ENCODE data around the gene SAP30L. TPM values are rescaled to one million over a fixed set of nuclear protein-coding genes. Genes with fewer than 3 reads are reported as not detected.

Gene SAP30L
- total RNA-seq, 1 donor from 2014 or later = 37.7 TPM

- Mint-ChIP-seq H3K27ac (no peak overlapping the region), H3K9me3 (no peaks in the 10 kb centered on the region), H3K4me3 (no peak overlapping the region), H3K4me1 (peaks cover 7% of the 10 kb centered on the region), H3K36me3 (ENCODE audit: low read depth) (peaks cover 22% of the 10 kb centered on the region), H3K27me3 (no peaks in the 10 kb centered on the region)
- DNase-seq = no peak
- intact Hi-C loops (cut with micrococcal nuclease) = no loop called here
These were observed 36.5 kb upstream of the SAP30L start for GRCh38 chr5:154409230-154409840.

- Mint-ChIP-seq H3K27ac (no peak overlapping the region), H3K9me3 (no peaks in the 10 kb centered on the region), H3K4me3 (no peak overlapping the region), H3K36me3 (ENCODE audit: low read depth) (peaks cover 26% of the 10 kb centered on the region), H3K4me1 (peaks cover 5% of the 10 kb centered on the region), H3K27me3 (no peaks in the 10 kb centered on the region)
- DNase-seq = no peak
- intact Hi-C loops (cut with micrococcal nuclease) = no loop called here
These were observed 35.8 kb upstream of the SAP30L start for GRCh38 chr5:154410008-154410407.

- no peak overlapping the region for H3K27ac Mint-ChIP-seq
- no peaks in the 10 kb centered on the region for H3K27me3 Mint-ChIP-seq
- peaks cover 27% of the 10 kb centered on the region for H3K36me3 Mint-ChIP-seq (ENCODE audit: low read depth)
These were observed 35.0 kb upstream of the SAP30L start for GRCh38 chr5:154410786-154411185.

GRCh38 chr5:154411338-154411737 lies 34.5 kb upstream of the SAP30L start:
- H3K9me3 Mint-ChIP-seq = no peaks in the 10 kb centered on the region
- H3K4me3 Mint-ChIP-seq = no peak overlapping the region
- peaks cover 27% of the 10 kb centered on the region for H3K36me3 Mint-ChIP-seq (ENCODE audit: low read depth)
- H3K4me1 Mint-ChIP-seq = no peaks in the 10 kb centered on the region
- DNase-seq = no peak
- H3K27me3 Mint-ChIP-seq = no peaks in the 10 kb centered on the region
- no peak overlapping the region for H3K27ac Mint-ChIP-seq
- intact Hi-C loops (cut with micrococcal nuclease) = no loop called here

More at GRCh38 chr5:154410786-154411185, 35.0 kb upstream of the SAP30L start:
- Mint-ChIP-seq H3K4me1 (no peaks in the 10 kb centered on the region), H3K9me3 (no peaks in the 10 kb centered on the region), H3K4me3 (no peak overlapping the region)
- DNase-seq = no peak
- intact Hi-C loops (cut with micrococcal nuclease) = no loop called here

- H3K4me1 Mint-ChIP-seq = no peaks in the 10 kb centered on the region
- no peak overlapping the region for H3K4me3 Mint-ChIP-seq
- H3K9me3 Mint-ChIP-seq = no peaks in the 10 kb centered on the region
- H3K27me3 Mint-ChIP-seq = no peaks in the 10 kb centered on the region
- intact Hi-C loops (cut with micrococcal nuclease) = no loop called here
- DNase-seq = no peak
- H3K27ac Mint-ChIP-seq = no peak overlapping the region
- H3K36me3 Mint-ChIP-seq (ENCODE audit: low read depth) = peaks cover 33% of the 10 kb centered on the region
These were observed 33.5 kb upstream of the SAP30L start for GRCh38 chr5:154412316-154412715.

GRCh38 chr5:154412925-154413324 lies 32.9 kb upstream of the SAP30L start:
- Mint-ChIP-seq H3K27ac (no peak overlapping the region), H3K27me3 (no peaks in the 10 kb centered on the region), H3K9me3 (no peaks in the 10 kb centered on the region), H3K4me1 (no peaks in the 10 kb centered on the region), H3K36me3 (ENCODE audit: low read depth) (peaks cover 34% of the 10 kb centered on the region), H3K4me3 (no peak overlapping the region)
- intact Hi-C loops (cut with micrococcal nuclease) = no loop called here
- DNase-seq = no peak

- Mint-ChIP-seq H3K27me3 (no peaks in the 10 kb centered on the region), H3K4me1 (no peaks in the 10 kb centered on the region), H3K4me3 (no peak overlapping the region), H3K9me3 (no peaks in the 10 kb centered on the region), H3K36me3 (ENCODE audit: low read depth) (peaks cover 44% of the 10 kb centered on the region), H3K27ac (no peak overlapping the region)
- intact Hi-C loops (cut with micrococcal nuclease) = no loop called here
- no peak for DNase-seq
These were observed 30.7 kb upstream of the SAP30L start for GRCh38 chr5:154415114-154415513.

- no peak overlapping the region for H3K4me3 Mint-ChIP-seq
- intact Hi-C loops (cut with micrococcal nuclease) = no loop called here
- no peaks in the 10 kb centered on the region for H3K4me1 Mint-ChIP-seq
- peaks cover 49% of the 10 kb centered on the region for H3K36me3 Mint-ChIP-seq (ENCODE audit: low read depth)
- H3K9me3 Mint-ChIP-seq = no peaks in the 10 kb centered on the region
- no peak overlapping the region for H3K27ac Mint-ChIP-seq
- no peaks in the 10 kb centered on the region for H3K27me3 Mint-ChIP-seq
- DNase-seq = no peak
These were observed 27.4 kb upstream of the SAP30L start for GRCh38 chr5:154418344-154418820.

GRCh38 chr5:154419236-154419635 lies 26.6 kb upstream of the SAP30L start:
- Mint-ChIP-seq H3K9me3 (no peaks in the 10 kb centered on the region), H3K4me1 (no peaks in the 10 kb centered on the region), H3K27ac (no peak overlapping the region), H3K36me3 (ENCODE audit: low read depth) (peaks cover 49% of the 10 kb centered on the region), H3K27me3 (no peaks in the 10 kb centered on the region), H3K4me3 (no peak overlapping the region)
- intact Hi-C loops (cut with micrococcal nuclease) = no loop called here
- DNase-seq = no peak

- no peaks in the 10 kb centered on the region for H3K4me1 Mint-ChIP-seq
- H3K4me3 Mint-ChIP-seq = no peak overlapping the region
- H3K36me3 Mint-ChIP-seq (ENCODE audit: low read depth) = peaks cover 43% of the 10 kb centered on the region
- intact Hi-C loops (cut with micrococcal nuclease) = no loop called here
- H3K9me3 Mint-ChIP-seq = peaks cover under 1% of the 10 kb centered on the region
- no peaks in the 10 kb centered on the region for H3K27me3 Mint-ChIP-seq
- no peak overlapping the region for H3K27ac Mint-ChIP-seq
- no peak for DNase-seq
These were observed 23.9 kb upstream of the SAP30L start for GRCh38 chr5:154421868-154422267.

- peaks cover 43% of the 10 kb centered on the region for H3K36me3 Mint-ChIP-seq (ENCODE audit: low read depth)
These were observed 23.5 kb upstream of the SAP30L start for GRCh38 chr5:154422298-154422697.

GRCh38 chr5:154428208-154428607 lies 17.6 kb upstream of the SAP30L start:
- H3K27ac Mint-ChIP-seq = no peak overlapping the region
- no peak for DNase-seq
- H3K27me3 Mint-ChIP-seq = no peaks in the 10 kb centered on the region
- peaks cover 7% of the 10 kb centered on the region for H3K9me3 Mint-ChIP-seq
- H3K36me3 Mint-ChIP-seq (ENCODE audit: low read depth) = peaks cover 25% of the 10 kb centered on the region
- intact Hi-C loops (cut with micrococcal nuclease) = no loop called here
- no peak overlapping the region for H3K4me3 Mint-ChIP-seq
- H3K4me1 Mint-ChIP-seq = no peaks in the 10 kb centered on the region

More at GRCh38 chr5:154422298-154422697, 23.5 kb upstream of the SAP30L start:
- H3K27ac Mint-ChIP-seq = no peak overlapping the region
- peaks cover 4% of the 10 kb centered on the region for H3K9me3 Mint-ChIP-seq
- no peaks in the 10 kb centered on the region for H3K4me1 Mint-ChIP-seq
- intact Hi-C loops (cut with micrococcal nuclease) = no loop called here
- H3K4me3 Mint-ChIP-seq = no peak overlapping the region
- no peak for DNase-seq
- no peaks in the 10 kb centered on the region for H3K27me3 Mint-ChIP-seq

GRCh38 chr5:154429341-154429740 lies 16.5 kb upstream of the SAP30L start:
- no peaks in the 10 kb centered on the region for H3K27me3 Mint-ChIP-seq
- no peak overlapping the region for H3K27ac Mint-ChIP-seq
- intact Hi-C loops (cut with micrococcal nuclease) = no loop called here
- no peaks in the 10 kb centered on the region for H3K4me1 Mint-ChIP-seq
- DNase-seq = no peak
- H3K4me3 Mint-ChIP-seq = no peak overlapping the region
- peaks cover 27% of the 10 kb centered on the region for H3K36me3 Mint-ChIP-seq (ENCODE audit: low read depth)
- H3K9me3 Mint-ChIP-seq = peaks cover 7% of the 10 kb centered on the region

- no peak overlapping the region for H3K4me3 Mint-ChIP-seq
- intact Hi-C loops (cut with micrococcal nuclease) = no loop called here
- no peak overlapping the region for H3K27ac Mint-ChIP-seq
- no peaks in the 10 kb centered on the region for H3K27me3 Mint-ChIP-seq
- no peaks in the 10 kb centered on the region for H3K4me1 Mint-ChIP-seq
- no peak for DNase-seq
- peaks cover 7% of the 10 kb centered on the region for H3K9me3 Mint-ChIP-seq
- peaks cover 29% of the 10 kb centered on the region for H3K36me3 Mint-ChIP-seq (ENCODE audit: low read depth)
These were observed 15.3 kb upstream of the SAP30L start for GRCh38 chr5:154430466-154430865.

Data from activated CD4-positive, alpha-beta T cell treated with anti-CD3 and anti-CD28 coated beads, Interleukin-2, amount 10 ng/mL, durations not matched to agents 24 days and 14 days (primary cell).